Heart left ventricle (tissue), 16 donors: ENCODE data around the gene ZNF382. TPM values are rescaled to one million over a fixed set of nuclear protein-coding genes. Genes with fewer than 3 reads are reported as not detected.

ENCODE experiments used
- ATAC-seq, 4 donors: fragments of 200-7000 bp; cut with Tn5 transposase; one replicate each; pipeline ENCODE4 v1.9.1; 2020 to 2022; ENCODE audit warnings: moderate library complexity in 4 of 4, mild to moderate bottlenecking in 3 of 4, moderate number of reproducible peaks in 1 of 4
- DNase-seq, 5 donors: peaks; one replicate each; pipeline ENCODE4 v3.0.0-alpha.2; 2020
- H3K27ac ChIP-seq, 12 donors: fragments of 200-600 bp; sonication (generic) in 4 of 12; one replicate each; pipeline versions ENCODE4 v1.5.0 to v1.8.0; 2016 to 2022; ENCODE audit warnings: mild to moderate bottlenecking in 2 of 12
- H3K27me3 ChIP-seq, 9 donors: fragments of 200-600 bp; sonication (generic) in 2 of 9; one replicate each; pipeline versions ENCODE4 v1.5.1 to v1.8.0; 2016 to 2022; ENCODE audit warnings: mild to moderate bottlenecking in 3 of 9
- H3K36me3 ChIP-seq, 9 donors: fragments of 200-600 bp; sonication (generic) in 2 of 9; one replicate each; pipeline versions ENCODE4 v1.5.0 to v1.8.0; 2018 to 2022; ENCODE audit warnings: mild to moderate bottlenecking in 2 of 9
- H3K4me1 ChIP-seq, 12 donors: fragments of 200-600 bp; sonication (generic) in 4 of 12; one replicate each; pipeline versions ENCODE4 v1.5.0 to v1.8.0; 2016 to 2022; ENCODE audit warnings: mild to moderate bottlenecking in 3 of 12
- H3K4me3 ChIP-seq, 12 donors: fragments of 200-600 bp; sonication (generic) in 4 of 12; one replicate each; pipeline versions ENCODE4 v1.5.0 to v1.8.0; 2017 to 2022; ENCODE audit warnings: mild to moderate bottlenecking in 9 of 12, moderate library complexity in 4 of 12
- H3K9me3 ChIP-seq, 12 donors: fragments of 200-600 bp; sonication (generic) in 4 of 12; one replicate each; pipeline versions ENCODE4 v1.5.0 to v1.8.0; 2016 to 2022; ENCODE audit warnings: mild to moderate bottlenecking in 1 of 12
- POLR2A ChIP-seq, 2 donors: fragments of 450-650 bp; IDR thresholded peaks; one replicate each; pipeline ENCODE4 v1.6.1; 2017; ENCODE audit warnings: antibody characterized with exemption in 2 of 2, mild to moderate bottlenecking in 2 of 2, moderate library complexity in 2 of 2
- WGBS, 4 donors: extraction: QIAGEN DNeasy Blood & Tissue Kit in 2 of 4; methylation state at CpG; one replicate each; pipeline versions ENCODE4 v1.1.5 to v1.1.7; 2013 to 2018; 5-methylcytosine and 5-hydroxymethylcytosine counted together
- intact Hi-C, 10 donors: fragments of 100-400 bp; cut with DNase I; formaldehyde crosslinking; loops; one replicate each; pipeline versions ENCODE4 v1.11.1 to v1.14.2; 2022
- polyA plus RNA-seq, 2 donors: library from polyadenylated mRNA; stranded (reverse); fragments of 200-250 nt; gene quantifications; one replicate each; pipeline ENCODE4 v1.2.3, GENCODE V29; 2013
- total RNA-seq, 9 donors: library from RNA; depleted of rRNA in 2 of 9; stranded (reverse); fragments of >200 nt in 2 of 9; fragmentation: NEBNext Ultra II Directional in 3 of 9; extraction: Animal tissue kit (Norgen Biotek cat#: 25700) in 3 of 9; gene quantifications; one replicate each; pipeline versions ENCODE4 v1.1.0 to v1.2.4, GENCODE V29; 2016 to 2023
- TF ChIP-seq, protein P1 (sequence below), 12 donors: fragments of 200-600 bp; sonication (generic) in 4 of 12; IDR thresholded peaks; one replicate each; pipeline versions ENCODE4 v1.5.0 to v1.8.0; 2018 to 2022; ENCODE audit warnings: antibody characterized with exemption in 12 of 12, mild to moderate bottlenecking in 5 of 12
- donor health status: ischemic (EF 13 %, LVEDD 7.1; RV severe dilation, severe dysfunction).
- donor health status: healthy with polysubstance abuse.
- donor health status: DM: no; HTN: yes; CAD: no.
- donor health status: DM: no; HTN: no; CAD: no.
- donor health status: ischemic (EF 25% LVEDD 6.9; RV normal size, moderate dysfunction).
- donor health status: ischemic (EF 25% LVEDD 5.7; RV mildly dilated, moderate dysfunction).
- donor health status: healthy.
- donor health status: DM: yes; HTN: yes; CAD: no.
- donor health status: ischemic (EF 35%, LVEDD 5.7; RV mildly dilated, moderate dysfunction).
- donor health status: nonischemic (EF 11% LVEDD 7.7; RV severe dilation, severe dysfunction).
- donor health status: DM: yes; HTN: yes; CAD: no.
- donor health status: PGD.
- donor health status: ischemic (EF 29% LVEDD 5.4; RV normal size, mild dysfunction).
- donor health status: nonischemic (EF 23%, LVEDD 6.1; RV moderate dilation, normal function).

Gene ZNF382
- total and polyA plus RNA-seq, 11 donors, result 4.3 to 21.2 (median 13.6) TPM

DNA sequence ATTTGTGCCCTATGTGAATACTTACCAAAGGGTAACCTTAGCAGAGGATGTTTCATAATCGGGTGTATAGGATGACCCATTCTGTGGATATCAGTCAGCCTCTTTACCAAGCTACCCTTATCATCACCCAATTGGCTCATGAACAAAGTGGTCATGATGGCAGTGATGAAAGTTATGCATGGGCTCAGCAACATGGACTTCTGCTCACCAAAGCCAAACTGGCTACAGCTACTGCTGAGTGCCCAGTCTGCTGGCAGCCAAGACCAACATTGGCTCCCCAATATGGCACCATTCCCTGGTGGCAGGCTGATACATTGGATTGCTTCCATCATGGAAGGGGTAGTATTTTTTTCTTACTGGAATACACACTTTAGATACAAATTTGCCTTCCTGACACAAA is 67.3 kb downstream of the ZNF382 start:
- H3K4me3 ChIP-seq, result no peak overlapping the region
- ATAC-seq (peak; percentile 43 to 54 (median 48)), DNase-seq (peak in 3 of 5 donors; percentile 27 to 38 (median 34))
- intact Hi-C loops, result loop anchor here in 1 of 10 donors (2.0 kb wide), 1 partner anchor 14 kb away; the partner anchor contains the start of gene ZNF567
- H3K27ac ChIP-seq, result no peak overlapping the region
- H3K36me3 ChIP-seq, result peaks cover 0 to 15% (median 2%) of the 10 kb centered on the region in 9 donors
- peaks cover 0 to 85% (median 7%) of the 10 kb centered on the region in 12 donors for H3K9me3 ChIP-seq
- no peak for TF ChIP-seq POLR2A (IDR thresholded peaks at IDR 0.05)
- TF ChIP-seq, protein P1, sequence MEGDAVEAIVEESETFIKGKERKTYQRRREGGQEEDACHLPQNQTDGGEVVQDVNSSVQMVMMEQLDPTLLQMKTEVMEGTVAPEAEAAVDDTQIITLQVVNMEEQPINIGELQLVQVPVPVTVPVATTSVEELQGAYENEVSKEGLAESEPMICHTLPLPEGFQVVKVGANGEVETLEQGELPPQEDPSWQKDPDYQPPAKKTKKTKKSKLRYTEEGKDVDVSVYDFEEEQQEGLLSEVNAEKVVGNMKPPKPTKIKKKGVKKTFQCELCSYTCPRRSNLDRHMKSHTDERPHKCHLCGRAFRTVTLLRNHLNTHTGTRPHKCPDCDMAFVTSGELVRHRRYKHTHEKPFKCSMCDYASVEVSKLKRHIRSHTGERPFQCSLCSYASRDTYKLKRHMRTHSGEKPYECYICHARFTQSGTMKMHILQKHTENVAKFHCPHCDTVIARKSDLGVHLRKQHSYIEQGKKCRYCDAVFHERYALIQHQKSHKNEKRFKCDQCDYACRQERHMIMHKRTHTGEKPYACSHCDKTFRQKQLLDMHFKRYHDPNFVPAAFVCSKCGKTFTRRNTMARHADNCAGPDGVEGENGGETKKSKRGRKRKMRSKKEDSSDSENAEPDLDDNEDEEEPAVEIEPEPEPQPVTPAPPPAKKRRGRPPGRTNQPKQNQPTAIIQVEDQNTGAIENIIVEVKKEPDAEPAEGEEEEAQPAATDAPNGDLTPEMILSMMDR (IDR thresholded peaks at IDR 0.05), result no peak
- 36 to 68% (median 51%) methylated on average over 1 of the region's 1 CpG for WGBS, 4 donors
- H3K4me1 ChIP-seq, result peaks cover 0 to 24% (median 11%) of the 10 kb centered on the region in 12 donors
- H3K27me3 ChIP-seq, result no peaks in the 10 kb centered on the region

DNA sequence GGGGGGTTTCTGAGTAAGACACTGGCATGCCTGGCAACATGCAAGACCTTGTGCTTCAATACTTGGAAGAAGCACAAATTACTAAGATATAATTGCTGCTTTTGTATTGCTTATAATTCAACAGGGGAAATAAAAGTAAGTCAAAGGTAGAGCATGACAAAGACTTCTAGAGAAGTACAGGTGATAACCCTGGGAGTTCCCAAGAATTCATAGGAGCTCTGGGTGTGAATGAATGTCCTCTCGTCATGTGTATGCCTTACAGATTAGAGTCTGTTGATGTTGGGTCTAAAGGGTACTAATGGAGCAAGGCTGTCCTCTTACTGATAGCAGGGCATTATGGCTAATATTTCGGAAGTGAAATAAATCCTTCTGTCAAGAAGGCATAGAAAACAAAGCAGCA is 69.1 kb downstream of the ZNF382 start:
- DNase-seq, result no peak
- intact Hi-C loops, result no loop called here
- H3K4me3 ChIP-seq, result no peak overlapping the region
- H3K36me3 ChIP-seq, result peaks cover 0 to 32% (median 14%) of the 10 kb centered on the region in 9 donors
- no peaks in the 10 kb centered on the region for H3K27me3 ChIP-seq
- H3K4me1 ChIP-seq, result peaks cover 0 to 13% (median 0%) of the 10 kb centered on the region in 12 donors
- H3K27ac ChIP-seq, result no peak overlapping the region
- ATAC-seq, result no peak
- H3K9me3 ChIP-seq, result peaks cover 0 to 93% (median 13%) of the 10 kb centered on the region in 12 donors
- TF ChIP-seq POLR2A (IDR thresholded peaks at IDR 0.05), result no peak
- TF ChIP-seq, protein P1 (IDR thresholded peaks at IDR 0.05), result no peak
- WGBS, 4 donors, result 85 to 99% (median 91%) methylated on average over 2 of the region's 2 CpGs

DNA sequence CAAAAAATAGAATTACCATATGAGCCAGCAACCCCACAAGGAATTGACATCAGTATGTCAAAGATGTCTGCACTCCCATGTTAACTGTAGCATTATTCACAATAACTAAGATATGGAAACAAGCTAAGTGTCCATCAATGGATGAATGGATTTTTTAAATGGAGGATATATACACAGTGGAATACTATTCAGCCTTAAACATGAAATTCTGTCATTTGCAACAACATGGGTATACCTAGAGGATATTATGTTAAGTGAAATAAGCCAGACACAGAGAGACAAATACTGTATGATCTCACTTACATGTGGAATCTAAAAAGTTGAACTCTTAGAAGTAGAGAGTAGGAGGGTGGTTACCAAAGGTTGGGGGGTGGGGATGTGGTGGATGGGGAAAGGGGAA is 74.3 kb downstream of the ZNF382 start:
- TF ChIP-seq POLR2A (IDR thresholded peaks at IDR 0.05), result no peak
- TF ChIP-seq, protein P1 (IDR thresholded peaks at IDR 0.05), result no peak
- ATAC-seq, result no peak

More for the DNA sequence above, 74.3 kb downstream of the ZNF382 start:
- H3K27me3 ChIP-seq, result no peaks in the 10 kb centered on the region
- H3K4me3 ChIP-seq, result no peak overlapping the region
- no peak overlapping the region for H3K27ac ChIP-seq
- H3K9me3 ChIP-seq, result peaks cover 0 to 63% (median 9%) of the 10 kb centered on the region in 12 donors
- intact Hi-C loops, result no loop called here
- no peak for DNase-seq
- H3K36me3 ChIP-seq, result peaks cover 0 to 53% (median 30%) of the 10 kb centered on the region in 9 donors
- no peaks in the 10 kb centered on the region for H3K4me1 ChIP-seq

Other genes starting within 250 kb of the ZNF382 start
- gene ZFP14, start 226.1 kb upstream of the ZNF382 start, total RNA-seq, result 1 to 10 TPM; 1.3 to 5.1 (median 2.2) TPM
- gene ZFP14, start 226.1 kb upstream of the ZNF382 start, polyA plus RNA-seq, result 1 to 10 TPM in 1 of 2 donors, under 1 TPM in 1; 0.79 to 1.8 TPM
- 1 to 10 TPM; 3.4 to 5.3 (median 4.0) TPM for gene ZFP82, start 186.7 kb upstream of the ZNF382 start, total RNA-seq
- gene ZFP82, start 186.7 kb upstream of the ZNF382 start, polyA plus RNA-seq, result 1 to 10 TPM; 2.2 to 3.0 TPM
- 10 to 100 TPM in 4 of 9 donors, 1 to 10 TPM in 5; 6.6 to 14.0 (median 8.4) TPM for gene ZNF566, start 115.8 kb upstream of the ZNF382 start, total RNA-seq
- 1 to 10 TPM; 3.7 to 7.4 TPM for gene ZNF566, start 115.8 kb upstream of the ZNF382 start, polyA plus RNA-seq
- gene ZNF260, start 77.0 kb upstream of the ZNF382 start, total RNA-seq, result 10 to 100 TPM in 4 of 9 donors, 1 to 10 TPM in 5; 5.2 to 13.7 (median 8.5) TPM
- 1 to 10 TPM; 3.4 to 5.7 TPM for gene ZNF260, start 77.0 kb upstream of the ZNF382 start, polyA plus RNA-seq
- 10 to 100 TPM; 10.0 to 17.8 (median 13.5) TPM for gene ZNF529, start 32.0 kb upstream of the ZNF382 start, total RNA-seq
- gene ZNF529, start 32.0 kb upstream of the ZNF382 start, polyA plus RNA-seq, result 1 to 10 TPM; 7.2 to 7.8 TPM
- 1 to 10 TPM; 4.1 to 8.8 (median 6.2) TPM for gene ZNF461, start 61.5 kb downstream of the ZNF382 start, total RNA-seq
- 1 to 10 TPM; 3.2 to 4.2 TPM for gene ZNF461, start 61.5 kb downstream of the ZNF382 start, polyA plus RNA-seq
- gene ZNF567, start 82.3 kb downstream of the ZNF382 start, total RNA-seq, result 1 to 10 TPM; 2.9 to 5.8 (median 3.9) TPM
- gene ZNF567, start 82.3 kb downstream of the ZNF382 start, polyA plus RNA-seq, result 1 to 10 TPM; 2.1 to 2.6 TPM
- 1 to 10 TPM; 2.3 to 7.3 (median 4.0) TPM for gene ZNF850, start 167.5 kb downstream of the ZNF382 start, total RNA-seq
- 1 to 10 TPM in 1 of 2 donors, under 1 TPM in 1; 0.84 to 2.7 TPM for gene ZNF850, start 167.5 kb downstream of the ZNF382 start, polyA plus RNA-seq
- gene ZNF790, start 233.1 kb downstream of the ZNF382 start, total RNA-seq, result 10 to 100 TPM in 2 of 9 donors, 1 to 10 TPM in 7; 3.4 to 13.0 (median 8.5) TPM
- gene ZNF790, start 233.1 kb downstream of the ZNF382 start, polyA plus RNA-seq, result 1 to 10 TPM; 3.7 to 4.6 TPM
- 1 to 10 TPM in 8 of 9 donors, under 1 TPM in 1; 0.64 to 5.9 (median 4.3) TPM for gene ZNF345, start 245.6 kb downstream of the ZNF382 start, total RNA-seq
- gene ZNF345, start 245.6 kb downstream of the ZNF382 start, polyA plus RNA-seq, result 1 to 10 TPM; 1.6 to 2.5 TPM